ENCODE data around the gene SRPK2. TPM values are rescaled to one million over a fixed set of nuclear protein-coding genes. Genes with fewer than 3 reads are reported as not detected.

SRPK2 gene
- total RNA-seq, 1 donor from 2014 or later, result 54.1 TPM

DNA sequence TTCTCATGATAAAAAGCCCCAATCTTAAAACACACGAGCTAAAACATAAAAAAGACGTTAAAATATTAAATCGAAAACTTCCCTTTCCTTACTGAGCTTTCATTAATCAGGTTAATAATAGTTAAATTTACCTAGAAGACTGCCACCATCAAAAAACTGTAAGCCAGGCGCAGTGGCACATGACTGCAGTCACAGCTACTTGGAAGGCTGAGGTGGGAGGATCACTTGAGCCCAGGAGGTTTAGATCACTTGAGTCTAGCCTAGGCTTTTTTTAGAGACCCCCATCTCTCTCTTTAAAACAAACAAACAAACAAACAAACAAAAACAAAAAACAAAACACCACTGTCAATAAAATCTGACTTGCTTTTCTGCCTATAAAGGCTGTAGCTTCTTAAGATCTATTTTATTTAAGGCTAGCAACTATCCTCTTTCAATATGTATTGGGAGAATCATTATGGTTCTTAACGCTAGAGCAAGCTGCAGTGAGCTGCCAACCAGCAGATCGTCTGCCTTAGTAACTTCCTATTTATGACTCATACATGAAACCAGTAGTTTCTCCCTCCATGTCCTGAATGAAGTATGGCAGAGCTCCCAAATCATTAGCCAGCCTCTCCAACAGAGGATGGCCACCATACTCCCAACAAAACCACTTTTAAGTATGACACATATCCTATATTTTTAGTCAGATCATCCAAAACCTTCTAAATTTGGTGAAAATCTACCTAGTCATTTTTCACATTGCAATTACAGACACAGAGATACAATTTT is 163.7 kb downstream of the SRPK2 start:
- peaks cover 19% of the 10 kb centered on the region for H3K4me1 Mint-ChIP-seq
- H3K9ac ChIP-seq, result no peak overlapping the region
- peaks cover 62% of the 10 kb centered on the region for H3K79me2 ChIP-seq (ENCODE audit: low read depth)

DNA sequence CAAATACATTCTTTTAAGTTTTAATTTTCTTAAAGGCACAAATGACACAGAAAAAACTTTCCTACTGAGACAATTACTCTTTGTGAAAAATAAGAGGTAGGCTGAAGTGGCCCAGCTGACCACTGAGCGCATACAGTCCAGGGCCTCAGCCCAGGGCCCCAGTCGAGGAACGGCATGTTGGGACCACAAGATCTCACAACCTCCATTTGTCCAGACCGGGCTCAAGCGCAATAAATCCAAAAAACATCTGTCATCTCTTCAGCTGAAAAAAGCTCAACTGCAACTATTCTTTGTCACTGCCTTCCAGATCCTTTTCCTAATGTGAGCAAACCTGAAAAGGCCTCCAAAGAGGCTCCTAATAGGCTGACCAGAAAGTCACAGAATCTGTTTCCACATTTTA is 165.8 kb downstream of the SRPK2 start:
- no peaks in the 10 kb centered on the region for H3K27me3 ChIP-seq
- peaks cover 62% of the 10 kb centered on the region for H3K79me2 ChIP-seq (ENCODE audit: low read depth)
- H3K27ac ChIP-seq, result no peak overlapping the region
- H3K4me2 ChIP-seq, result no peak overlapping the region
- H3K4me3 ChIP-seq, result no peak overlapping the region
- H3K9ac ChIP-seq, result no peak overlapping the region
- H3K27ac Mint-ChIP-seq, result peak overlapping the region; percentile 4
- H2AFZ ChIP-seq (replicated peaks), result no peak overlapping the region
- peaks cover 26% of the 10 kb centered on the region for H4K20me1 ChIP-seq (ENCODE audit: low read depth)
- H3K9me3 Mint-ChIP-seq, result no peaks in the 10 kb centered on the region
- no peak for TF ChIP-seq EZH2 (IDR thresholded peaks at IDR 0.05)
- TF ChIP-seq EZH2phosphoT487 (IDR thresholded peaks at IDR 0.05), result no peak
- TF ChIP-seq, protein P1, sequence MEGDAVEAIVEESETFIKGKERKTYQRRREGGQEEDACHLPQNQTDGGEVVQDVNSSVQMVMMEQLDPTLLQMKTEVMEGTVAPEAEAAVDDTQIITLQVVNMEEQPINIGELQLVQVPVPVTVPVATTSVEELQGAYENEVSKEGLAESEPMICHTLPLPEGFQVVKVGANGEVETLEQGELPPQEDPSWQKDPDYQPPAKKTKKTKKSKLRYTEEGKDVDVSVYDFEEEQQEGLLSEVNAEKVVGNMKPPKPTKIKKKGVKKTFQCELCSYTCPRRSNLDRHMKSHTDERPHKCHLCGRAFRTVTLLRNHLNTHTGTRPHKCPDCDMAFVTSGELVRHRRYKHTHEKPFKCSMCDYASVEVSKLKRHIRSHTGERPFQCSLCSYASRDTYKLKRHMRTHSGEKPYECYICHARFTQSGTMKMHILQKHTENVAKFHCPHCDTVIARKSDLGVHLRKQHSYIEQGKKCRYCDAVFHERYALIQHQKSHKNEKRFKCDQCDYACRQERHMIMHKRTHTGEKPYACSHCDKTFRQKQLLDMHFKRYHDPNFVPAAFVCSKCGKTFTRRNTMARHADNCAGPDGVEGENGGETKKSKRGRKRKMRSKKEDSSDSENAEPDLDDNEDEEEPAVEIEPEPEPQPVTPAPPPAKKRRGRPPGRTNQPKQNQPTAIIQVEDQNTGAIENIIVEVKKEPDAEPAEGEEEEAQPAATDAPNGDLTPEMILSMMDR (IDR thresholded peaks at IDR 0.05), result no peak
- H3K4me3 Mint-ChIP-seq, result no peak overlapping the region
- peaks cover 7% of the 10 kb centered on the region for H3K36me3 Mint-ChIP-seq
- H3F3A ChIP-seq (ENCODE audit: low read depth), result no peaks in the 10 kb centered on the region
- peaks cover 20% of the 10 kb centered on the region for H3K4me1 Mint-ChIP-seq
- no peaks in the 10 kb centered on the region for H3K9me3 ChIP-seq (ENCODE audit: low read depth)
- DNase-seq (ENCODE audit: low spot score), result no peak
- H3K27me3 Mint-ChIP-seq (ENCODE audit: insufficient read depth, low read depth), result no peaks in the 10 kb centered on the region
- no peaks in the 10 kb centered on the region for H3K36me3 ChIP-seq
- H3K4me1 ChIP-seq, result peaks cover 10% of the 10 kb centered on the region

More for the DNA sequence above, 163.7 kb downstream of the SRPK2 start:
- H3K4me1 ChIP-seq, result peaks cover 11% of the 10 kb centered on the region
- DNase-seq (ENCODE audit: low spot score), result no peak
- no peaks in the 10 kb centered on the region for H3K9me3 ChIP-seq (ENCODE audit: low read depth)
- H3K27ac Mint-ChIP-seq, result no peak overlapping the region
- H3K27ac ChIP-seq, result no peak overlapping the region
- no peak overlapping the region for H3K4me2 ChIP-seq
- peaks cover 13% of the 10 kb centered on the region for H3K36me3 Mint-ChIP-seq
- peaks cover 3% of the 10 kb centered on the region for H3K9me3 Mint-ChIP-seq
- no peaks in the 10 kb centered on the region for H3K36me3 ChIP-seq
- no peaks in the 10 kb centered on the region for H3K27me3 ChIP-seq
- no peak for TF ChIP-seq EZH2 (IDR thresholded peaks at IDR 0.05)
- TF ChIP-seq, protein P1 (IDR thresholded peaks at IDR 0.05), result no peak
- TF ChIP-seq EZH2phosphoT487 (IDR thresholded peaks at IDR 0.05), result no peak
- H3F3A ChIP-seq (ENCODE audit: low read depth), result peaks cover 2% of the 10 kb centered on the region
- H3K4me3 Mint-ChIP-seq, result no peak overlapping the region
- no peak overlapping the region for H3K4me3 ChIP-seq
- peaks cover 39% of the 10 kb centered on the region for H4K20me1 ChIP-seq (ENCODE audit: low read depth)
- H3K27me3 Mint-ChIP-seq (ENCODE audit: insufficient read depth, low read depth), result no peaks in the 10 kb centered on the region
- no peak overlapping the region for H2AFZ ChIP-seq (replicated peaks)

- H3K9me3 ChIP-seq (ENCODE audit: low read depth), result no peaks in the 10 kb centered on the region
- TF ChIP-seq, protein P1 (IDR thresholded peaks at IDR 0.05), result no peak
- no peak for TF ChIP-seq EZH2phosphoT487 (IDR thresholded peaks at IDR 0.05)
- no peak for TF ChIP-seq EZH2 (IDR thresholded peaks at IDR 0.05)
- no peaks in the 10 kb centered on the region for H3K36me3 ChIP-seq
- no peak overlapping the region for H3K4me2 ChIP-seq
- H3K79me2 ChIP-seq (ENCODE audit: low read depth), result peaks cover 72% of the 10 kb centered on the region
- H3K4me1 ChIP-seq, result peaks cover 10% of the 10 kb centered on the region
- Mint-ChIP-seq H3K4me3 (no peak overlapping the region), H3K27me3 (ENCODE audit: insufficient read depth, low read depth) (no peaks in the 10 kb centered on the region), H3K36me3 (peaks cover 13% of the 10 kb centered on the region), H3K9me3 (peaks cover 5% of the 10 kb centered on the region), H3K4me1 (peaks cover 15% of the 10 kb centered on the region), H3K27ac (no peak overlapping the region)
- H3K4me3 ChIP-seq, result no peak overlapping the region
- no peak overlapping the region for H3K9ac ChIP-seq
- no peak for DNase-seq (ENCODE audit: low spot score)
- H3K27ac ChIP-seq, result no peak overlapping the region
- peaks cover 46% of the 10 kb centered on the region for H4K20me1 ChIP-seq (ENCODE audit: low read depth)
- no peak overlapping the region for H2AFZ ChIP-seq (replicated peaks)
- no peaks in the 10 kb centered on the region for H3F3A ChIP-seq (ENCODE audit: low read depth)
- no peaks in the 10 kb centered on the region for H3K27me3 ChIP-seq
Measured at GRCh38 chr7:105219771-105220160, 169.0 kb downstream of the SRPK2 start.

Measured in neural progenitor cell (in vitro differentiated cells).